NCI-H82 (cell line): ENCODE results near the gene KCNQ5.

Experiments
- DNase-seq: peaks from one replicate; lab custom pipeline; 2025; lab: John Stamatoyannopoulos, UW

The KCNQ5 gene

GRCh38 chr6:72798196-72798595, 176.3 kb downstream of the KCNQ5 start:
- no peak for DNase-seq

GRCh38 chr6:72809746-72810379, 188.0 kb downstream of the KCNQ5 start:
- no peak for DNase-seq

- no peak for DNase-seq
These were observed 188.9 kb downstream of the KCNQ5 start for GRCh38 chr6:72810571-72811280.

- DNase-seq: no peak
These were observed 190.1 kb downstream of the KCNQ5 start for GRCh38 chr6:72811971-72812421.

GRCh38 chr6:72813807-72814596, 192.1 kb downstream of the KCNQ5 start:
- no peak for DNase-seq

GRCh38 chr6:72816022-72816421, 194.2 kb downstream of the KCNQ5 start:
- DNase-seq: no peak

- DNase-seq: no peak
These were observed 195.3 kb downstream of the KCNQ5 start for GRCh38 chr6:72817208-72817607.

GRCh38 chr6:72819609-72820008, 197.7 kb downstream of the KCNQ5 start:
- no peak for DNase-seq

- DNase-seq: no peak
These were observed 198.3 kb downstream of the KCNQ5 start for GRCh38 chr6:72820153-72820552.

GRCh38 chr6:72820906-72821305, 199.0 kb downstream of the KCNQ5 start:
- no peak for DNase-seq

- DNase-seq: no peak
These were observed 200.2 kb downstream of the KCNQ5 start for GRCh38 chr6:72822023-72822422.

- DNase-seq: no peak
These were observed 200.8 kb downstream of the KCNQ5 start for GRCh38 chr6:72822691-72823090.

- DNase-seq: no peak
These were observed 203.0 kb downstream of the KCNQ5 start for GRCh38 chr6:72824833-72825232.

GRCh38 chr6:72825315-72825911, 203.5 kb downstream of the KCNQ5 start:
- no peak for DNase-seq

- DNase-seq: no peak
These were observed 204.2 kb downstream of the KCNQ5 start for GRCh38 chr6:72826037-72826436.

GRCh38 chr6:72826744-72827438, 205.0 kb downstream of the KCNQ5 start:
- no peak for DNase-seq

- DNase-seq: no peak
These were observed 207.0 kb downstream of the KCNQ5 start for GRCh38 chr6:72828904-72829303.

- DNase-seq: no peak
These were observed 210.4 kb downstream of the KCNQ5 start for GRCh38 chr6:72832271-72832670.

GRCh38 chr6:72835749-72836148, 213.9 kb downstream of the KCNQ5 start:
- no peak for DNase-seq

GRCh38 chr6:72836971-72837370, 215.1 kb downstream of the KCNQ5 start:
- no peak for DNase-seq

- DNase-seq: no peak
These were observed 219.3 kb downstream of the KCNQ5 start for GRCh38 chr6:72841195-72841594.

- no peak for DNase-seq
These were observed 220.3 kb downstream of the KCNQ5 start for GRCh38 chr6:72842140-72842539.
